IMR-90 (cell line): ENCODE results near the gene TMED6. TPM values are rescaled to one million over a fixed set of nuclear protein-coding genes. Genes with fewer than 3 reads are reported as not detected.
"Not testable (repeated sequence)": the region's sequence is repeated elsewhere in the genome, so short reads cannot be mapped to it uniquely, and the experiment has no call there.

ENCODE experiments used
- ATAC-seq: fragments of 200-7000 bp; cut with Tn5 transposase; 2 replicates; pipeline ENCODE4 v1.9.1; 2020; ENCODE audit warnings: low read depth, mild to moderate bottlenecking, moderate library complexity
- BruUV-seq: library from RNA; stranded (reverse); fragments of 400-500 nt; replicated peaks from 2 replicates; lab custom pipeline; 2021; lab: Mats Ljungman, UMichigan
- CTCF ChIA-PET: fragments of 300-600 bp; formaldehyde crosslinking; extraction: SDS; loops from one replicate; lab custom pipeline; 2021; ENCODE audit warnings: antibody characterized with exemption; lab: Yijun Ruan, JAX
- POLR2A ChIA-PET: fragments of 300-600 bp; sonication (Branson Sonifier 250); formaldehyde crosslinking; loops from one replicate; lab custom pipeline; 2022; ENCODE audit warnings: antibody characterized with exemption; ENCODE audit not compliant: unreplicated experiment; lab: Charles Lee
- DNase-seq: peaks from one replicate; pipeline ENCODE4 v3.0.0; 2013
- H2AFZ ChIP-seq: replicated peaks from 2 replicates; pipeline ENCODE3; 2013; ENCODE audit warnings: low read length, mild to moderate bottlenecking; ENCODE audit not compliant: poor library complexity
- H2AK5ac ChIP-seq: 2 replicates; pipeline ENCODE4 v1.6.1; 2013; ENCODE audit warnings: low read depth, low read length, inconsistent platforms
- H2AK9ac ChIP-seq: replicated peaks from 2 replicates; pipeline ENCODE3; 2013; ENCODE audit warnings: mild to moderate bottlenecking, low read depth, low read length, moderate library complexity; ENCODE audit not compliant: poor library complexity
- H2BK120ac ChIP-seq: 2 replicates; pipeline ENCODE4 v1.6.1; 2013; ENCODE audit warnings: low read depth, low read length, inconsistent platforms
- H2BK15ac ChIP-seq: 3 replicates; pipeline ENCODE4 v1.6.1; 2013; ENCODE audit warnings: low read depth, low read length, inconsistent platforms
- H2BK20ac ChIP-seq: 2 replicates; pipeline ENCODE4 v1.6.1; 2013; ENCODE audit warnings: low read depth, mild to moderate bottlenecking, inconsistent platforms, low read length, moderate library complexity
- H2BK5ac ChIP-seq: 2 replicates; pipeline ENCODE4 v1.6.1; 2013; ENCODE audit warnings: mild to moderate bottlenecking, low read depth, low read length, inconsistent platforms; ENCODE audit not compliant: poor library complexity, severe bottlenecking
- H3K14ac ChIP-seq: replicated peaks from 2 replicates; pipeline ENCODE4 v1.6.1; 2013; ENCODE audit warnings: low read depth, low read length, inconsistent platforms
- H3K18ac ChIP-seq: 2 replicates; pipeline ENCODE4 v1.6.1; 2013; ENCODE audit warnings: low read depth, low read length, control low read depth
- H3K23ac ChIP-seq: 2 replicates; pipeline ENCODE4 v1.6.1; 2013; ENCODE audit warnings: low read depth, low read length, inconsistent platforms
- H3K27ac ChIP-seq: 2 replicates; pipeline ENCODE4 v1.5.1; 2013; ENCODE audit warnings: mild to moderate bottlenecking, control low read depth, low read length; ENCODE audit not compliant: insufficient read depth
- H3K27me3 ChIP-seq: 2 replicates; pipeline ENCODE4 v1.6.1; 2013; ENCODE audit warnings: low read length; ENCODE audit not compliant: control insufficient read depth, insufficient read depth
- H3K36me3 ChIP-seq: 2 replicates; pipeline ENCODE4 v1.6.1; 2013; ENCODE audit warnings: low read length, mixed read lengths; ENCODE audit not compliant: control insufficient read depth, insufficient read depth
- H3K4ac ChIP-seq: 2 replicates; pipeline ENCODE4 v1.6.1; 2013; ENCODE audit warnings: low read depth, low read length, inconsistent platforms
- H3K4me1 ChIP-seq: 2 replicates; pipeline ENCODE4 v1.6.1; 2013; ENCODE audit warnings: low read length, mixed read lengths; ENCODE audit not compliant: control insufficient read depth, insufficient read depth
- H3K4me2 ChIP-seq: 2 replicates; pipeline ENCODE4 v1.6.1; 2013; ENCODE audit warnings: low read depth, mild to moderate bottlenecking, control low read depth, low read length, moderate library complexity
- H3K4me3 ChIP-seq: 2 replicates; pipeline ENCODE4 v1.5.1; 2013; ENCODE audit warnings: low read depth, mild to moderate bottlenecking, control low read depth, low read length, moderate library complexity; ENCODE audit not compliant: insufficient read depth
- H3K56ac ChIP-seq: 2 replicates; pipeline ENCODE4 v1.6.1; 2013; ENCODE audit warnings: low read length, inconsistent platforms; ENCODE audit not compliant: insufficient read depth; ENCODE audit errors: extremely low read depth
- H3K79me1 ChIP-seq, 2 experiments: 2 replicates each; pipeline ENCODE4 v1.6.1; 2013; ENCODE audit warnings: low read length in 2 of 2, inconsistent platforms in 1 of 2, low read depth in 1 of 2
- H3K9ac ChIP-seq: 2 replicates; pipeline ENCODE4 v1.6.1; 2013; ENCODE audit warnings: low read depth, low read length, control low read depth
- H3K9me1 ChIP-seq: 2 replicates; pipeline ENCODE4 v1.6.1; 2013; ENCODE audit warnings: low read length, inconsistent platforms; ENCODE audit not compliant: insufficient read depth
- H3K9me3 ChIP-seq: 2 replicates; pipeline ENCODE4 v1.6.1; 2013; ENCODE audit warnings: low read length; ENCODE audit not compliant: control insufficient read depth, insufficient read depth
- H4K20me1 ChIP-seq: 2 replicates; pipeline ENCODE4 v1.6.1; 2013; ENCODE audit warnings: low read length, inconsistent platforms; ENCODE audit not compliant: insufficient read depth
- H4K5ac ChIP-seq: 2 replicates; pipeline ENCODE4 v1.6.1; 2013; ENCODE audit warnings: mild to moderate bottlenecking, low read depth, low read length, control low read depth
- H4K8ac ChIP-seq, 2 experiments: 2 replicates each; pipeline ENCODE4 v1.6.1; 2013; ENCODE audit warnings: low read depth in 2 of 2, low read length in 2 of 2, control low read depth in 1 of 2, inconsistent platforms in 1 of 2
- H4K91ac ChIP-seq: 2 replicates; pipeline ENCODE4 v1.6.1; 2013; ENCODE audit warnings: low read depth, low read length, inconsistent platforms; ENCODE audit not compliant: insufficient read depth
- CEBPB ChIP-seq: IDR thresholded peaks from 2 replicates; pipeline ENCODE4 v1.6.1; 2012; ENCODE audit warnings: low read depth, low read length, improper control_type of control experiment
- SMC3 ChIP-seq: fragments of 150-350 bp; IDR thresholded peaks from 2 replicates; pipeline ENCODE4 v1.6.1; 2016; ENCODE audit warnings: low read depth, mild to moderate bottlenecking, antibody characterized with exemption, low read length, moderate library complexity
- WGBS, 2 experiments: methylation state at CpG; one replicate each; pipeline versions ENCODE4 v1.1.5 to v1.1.7; 2013; ENCODE audit warnings: missing lambda C conversion rate in 2 of 2; ENCODE audit not compliant: insufficient read length in 1 of 2; ENCODE audit errors: extremely low coverage in 2 of 2; 5-methylcytosine and 5-hydroxymethylcytosine counted together
- dilution Hi-C: fragments of 300-500 bp; cut with HindIII; formaldehyde crosslinking; loops from one replicate; pipeline ENCODE4 v1.14.3; 2018; ENCODE audit warnings: low sequenced_read_pairs; ENCODE audit not compliant: unreplicated experiment
- in situ Hi-C: fragments of 300-500 bp; cut with MboI; formaldehyde crosslinking; loops from 3 replicates; pipeline ENCODE4 v1.14.3; 2019; ENCODE audit warnings: low sequenced_read_pairs, inconsistent platforms, mixed read lengths
- intact Hi-C: fragments of 100-400 bp; cut with micrococcal nuclease; formaldehyde crosslinking; loops from 2 replicates; pipeline ENCODE4 v1.10.0; 2022
- polyA plus RNA-seq, 3 experiments: library from polyadenylated mRNA; depleted of rRNA; stranded (reverse); fragments of >200 nt; gene quantifications; 2 replicates each; pipeline ENCODE4 v1.2.3, GENCODE V29; 2012; ENCODE audit warnings: low replicate concordance in 1 of 3
- total RNA-seq: library from RNA; depleted of rRNA; stranded (reverse); fragments of >200 nt; gene quantifications from 2 replicates; pipeline ENCODE4 v1.2.3, GENCODE V29; 2012

Gene TMED6
- total and polyA plus RNA-seq, 2 of the 4 experiments (the other 2 are of a cell fraction), result 0.10 TPM; not detected in 1

GRCh38 chr16:69363281-69363717, 11.7 kb upstream of the TMED6 start:
- Histone ChIP-seq H3K9ac (no peak overlapping the region), H3K18ac (no peak overlapping the region), H3K56ac (no peak overlapping the region), H3K4me2 (no peak overlapping the region), H3K79me1 (peaks cover 26 to 40% of the 10 kb centered on the region in 2 experiments), H3K14ac (no peak overlapping the region), H2AK5ac (no peak overlapping the region), H3K9me1 (peaks cover 7% of the 10 kb centered on the region; the same call in 1 of the 2 replicates), H4K20me1 (no peaks in the 10 kb centered on the region), H2BK120ac (no peak overlapping the region), H4K8ac (no peak overlapping the region), H3K27me3 (no peaks in the 10 kb centered on the region), H2AFZ (no peak overlapping the region), H2BK20ac (no peak overlapping the region), H2AK9ac (no peak overlapping the region), H3K27ac (no peak overlapping the region), H4K5ac (no peak overlapping the region), H4K91ac (no peak overlapping the region), H2BK15ac (no peak overlapping the region), H3K36me3 (peaks cover 45% of the 10 kb centered on the region), H3K4me3 (no peak overlapping the region), H3K4ac (no peak overlapping the region), H3K9me3 (no peaks in the 10 kb centered on the region), H3K4me1 (no peaks in the 10 kb centered on the region; the same call in 1 of the 2 replicates), H3K23ac (no peak overlapping the region), H2BK5ac (no peak overlapping the region)
- ATAC-seq, result no peak
- WGBS, 2 experiments, result 90% methylated on average over 2 of the region's 5 CpGs; no CpG with 5 or more reads in 1 of the 2 experiments
- TF ChIP-seq SMC3 (no peak), CEBPB (peak; percentile 86)
- DNase-seq, result no peak
- ChIA-PET CTCF (no interaction called here), POLR2A (no interaction called here)
- in situ Hi-C loops, result no loop called here
- no TSS peak for BruUV-seq
- intact Hi-C loops, result no loop called here
- dilution Hi-C loops, result no loop called here

DNA sequence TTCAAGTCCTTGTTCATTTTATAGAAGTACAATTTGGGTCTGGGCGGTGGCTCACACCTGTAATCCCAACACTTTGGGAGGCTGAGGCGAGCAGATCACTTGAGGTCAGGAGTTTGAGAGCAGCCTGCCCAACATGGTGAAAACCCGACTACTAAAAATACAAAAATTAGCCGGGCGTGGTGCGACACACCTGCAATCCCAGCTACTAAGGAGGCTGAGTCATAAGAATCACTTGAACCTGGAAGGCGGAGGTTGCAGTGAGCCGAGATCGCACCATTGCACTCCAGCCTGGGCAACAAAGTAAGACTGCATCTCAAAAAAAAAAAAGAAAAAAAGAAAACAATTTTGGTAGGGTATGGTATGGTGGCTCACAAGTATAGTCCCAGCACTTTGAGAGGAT, 8.5 kb upstream of the TMED6 start:
- H3K27ac ChIP-seq, H3K9ac ChIP-seq, dilution Hi-C loops, POLR2A ChIA-PET, H4K91ac ChIP-seq, H2BK5ac ChIP-seq, H3K9me3 ChIP-seq, H2BK20ac ChIP-seq, H3K4me2 ChIP-seq, H3K9me1 ChIP-seq, H2BK120ac ChIP-seq, DNase-seq, intact Hi-C loops, H3K4me1 ChIP-seq, H3K56ac ChIP-seq, H2AFZ ChIP-seq, H3K27me3 ChIP-seq, H2BK15ac ChIP-seq, BruUV-seq, H4K8ac ChIP-seq, H3K14ac ChIP-seq, H2AK5ac ChIP-seq, H3K18ac ChIP-seq, H2AK9ac ChIP-seq, ATAC-seq, H4K5ac ChIP-seq, CTCF ChIA-PET, H3K4me3 ChIP-seq, H3K23ac ChIP-seq, H4K20me1 ChIP-seq, H3K4ac ChIP-seq, in situ Hi-C loops: not testable (repeated sequence)
- Histone ChIP-seq H3K36me3 (peaks cover 29% of the 10 kb centered on the region), H3K79me1 (peaks cover 14 to 23% of the 10 kb centered on the region in 2 experiments)
- 93% methylated on average over 3 of the region's 9 CpGs; no CpG with 5 or more reads in 1 of the 2 experiments for WGBS, 2 experiments
